C4-2B (cell line): ENCODE data around the gene AOAH.

ENCODE experiments used
- H3K27ac ChIP-seq: fragments of 450-650 bp; 2 replicates; pipeline ENCODE4 v1.5.1; 2017
- ZFX ChIP-seq: fragments of 450-650 bp; IDR thresholded peaks from 2 replicates; pipeline ENCODE4 v1.6.1; 2017
- TF ChIP-seq, protein P1 (sequence below): fragments of 450-650 bp; conservative IDR thresholded peaks from 2 replicates; pipeline ENCODE4 v1.5.1; 2017; ENCODE audit warnings: mild to moderate bottlenecking

Gene AOAH

DNA sequence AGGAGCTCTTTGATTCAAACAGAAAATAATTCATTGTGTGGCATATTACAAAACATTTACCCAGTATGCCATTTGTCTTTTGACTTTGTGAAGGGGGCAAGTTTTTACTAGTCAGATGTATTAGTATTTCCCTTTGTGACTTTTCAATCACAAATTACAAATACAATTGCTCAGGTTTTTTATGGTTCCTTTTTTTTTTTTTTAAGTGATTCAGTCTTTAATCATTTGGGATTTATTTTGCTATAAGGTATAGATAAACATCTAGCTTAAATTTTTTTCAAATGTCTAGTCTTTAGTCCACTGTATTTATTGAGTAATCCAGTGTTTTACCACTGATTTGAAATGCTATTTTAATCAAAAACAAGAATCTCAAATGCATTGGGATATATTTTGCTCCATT is 75.9 kb downstream of the AOAH start:
- TF ChIP-seq ZFX: no peak
- TF ChIP-seq, protein P1, sequence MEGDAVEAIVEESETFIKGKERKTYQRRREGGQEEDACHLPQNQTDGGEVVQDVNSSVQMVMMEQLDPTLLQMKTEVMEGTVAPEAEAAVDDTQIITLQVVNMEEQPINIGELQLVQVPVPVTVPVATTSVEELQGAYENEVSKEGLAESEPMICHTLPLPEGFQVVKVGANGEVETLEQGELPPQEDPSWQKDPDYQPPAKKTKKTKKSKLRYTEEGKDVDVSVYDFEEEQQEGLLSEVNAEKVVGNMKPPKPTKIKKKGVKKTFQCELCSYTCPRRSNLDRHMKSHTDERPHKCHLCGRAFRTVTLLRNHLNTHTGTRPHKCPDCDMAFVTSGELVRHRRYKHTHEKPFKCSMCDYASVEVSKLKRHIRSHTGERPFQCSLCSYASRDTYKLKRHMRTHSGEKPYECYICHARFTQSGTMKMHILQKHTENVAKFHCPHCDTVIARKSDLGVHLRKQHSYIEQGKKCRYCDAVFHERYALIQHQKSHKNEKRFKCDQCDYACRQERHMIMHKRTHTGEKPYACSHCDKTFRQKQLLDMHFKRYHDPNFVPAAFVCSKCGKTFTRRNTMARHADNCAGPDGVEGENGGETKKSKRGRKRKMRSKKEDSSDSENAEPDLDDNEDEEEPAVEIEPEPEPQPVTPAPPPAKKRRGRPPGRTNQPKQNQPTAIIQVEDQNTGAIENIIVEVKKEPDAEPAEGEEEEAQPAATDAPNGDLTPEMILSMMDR: no peak
- no peak overlapping the region for H3K27ac ChIP-seq

GRCh38 chr7:36644625-36645422 is 79.5 kb downstream of the AOAH start:
- no peak overlapping the region for H3K27ac ChIP-seq
- TF ChIP-seq, protein P1: no peak
- no peak for TF ChIP-seq ZFX

- no peak overlapping the region for H3K27ac ChIP-seq
- TF ChIP-seq, protein P1: no peak
- no peak for TF ChIP-seq ZFX
These were observed 81.9 kb downstream of the AOAH start for GRCh38 chr7:36642414-36642813.

DNA sequence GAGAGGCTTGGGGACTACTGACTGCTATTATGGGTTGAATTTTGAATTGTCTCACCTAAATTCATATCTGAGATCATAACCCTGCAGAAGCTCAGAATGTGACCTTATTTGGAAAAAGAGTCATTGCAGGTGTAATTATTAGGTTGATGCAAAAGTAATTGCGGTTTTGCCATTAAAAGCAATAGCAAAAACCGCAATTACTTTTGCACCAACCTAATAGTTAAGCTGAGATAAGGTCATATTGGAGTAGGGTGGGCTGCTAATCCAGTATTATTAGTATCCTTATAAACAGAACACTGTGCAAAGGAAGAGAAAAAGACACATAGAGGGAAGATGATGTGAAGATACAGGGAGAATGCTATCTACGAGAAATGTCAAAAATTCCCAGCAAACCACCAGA is 82.3 kb downstream of the AOAH start:
- TF ChIP-seq, protein P1: no peak
- no peak for TF ChIP-seq ZFX

DNA sequence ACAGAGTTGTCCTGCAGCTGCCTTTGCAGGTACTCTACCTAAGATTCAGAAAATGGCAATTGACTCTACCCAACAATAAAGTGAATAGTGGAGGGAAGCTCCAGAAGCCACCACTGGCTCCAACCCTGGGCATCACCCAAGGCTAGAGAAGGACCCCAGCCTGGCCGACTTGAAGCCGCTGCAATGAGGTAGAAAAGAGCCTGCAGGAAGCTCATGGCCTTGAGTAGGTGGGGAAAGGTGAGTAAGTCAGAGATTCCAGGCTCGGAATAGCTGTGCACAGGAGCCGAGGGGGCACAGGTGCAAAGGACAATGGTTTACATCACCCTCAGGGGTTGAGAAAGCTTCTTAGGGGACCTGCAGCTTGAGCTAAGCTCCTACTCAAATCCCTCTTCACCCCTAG is 83.6 kb downstream of the AOAH start:
- TF ChIP-seq, protein P1: no peak
- TF ChIP-seq ZFX: no peak
- H3K27ac ChIP-seq: no peak overlapping the region

More for the DNA sequence above, 82.3 kb downstream of the AOAH start:
- H3K27ac ChIP-seq: no peak overlapping the region

GRCh38 chr7:36639826-36640225 is 84.5 kb downstream of the AOAH start:
- TF ChIP-seq, protein P1: no peak
- no peak for TF ChIP-seq ZFX

GRCh38 chr7:36638586-36639263 is 85.6 kb downstream of the AOAH start:
- H3K27ac ChIP-seq: no peak overlapping the region

More at GRCh38 chr7:36639826-36640225, 84.5 kb downstream of the AOAH start:
- H3K27ac ChIP-seq: no peak overlapping the region

More at GRCh38 chr7:36638586-36639263, 85.6 kb downstream of the AOAH start:
- TF ChIP-seq, protein P1: no peak
- no peak for TF ChIP-seq ZFX
